Stimulated activated CD8-positive, alpha-beta memory T cell treated with anti-CD3 and anti-CD28 coated beads, Interleukin-2, amount 100 ng/mL, for 1 hour (primary cell): ENCODE data around the gene PALD1.
"Not testable (repeated sequence)": the region's sequence is repeated elsewhere in the genome, so short reads cannot be mapped to it uniquely, and the experiment has no call there.

Experiments used
- DNase-seq, 2 donors: peaks; one replicate each; pipeline ENCODE4 v3.0.0-alpha.2; 2020; ENCODE audit warnings: low read depth in 2 of 2

PALD1 gene

GRCh38 chr10:70602665-70603448, 124.3 kb downstream of the PALD1 start, which contains the start of gene PRF1:
PRF1 (minus strand) TSS chr10:70602741; CDS start chr10:70600902, 1,839 bp downstream.
- peak; percentile 66 to 73 for DNase-seq

- DNase-seq: peak; percentile 44 to 59
Measured at GRCh38 chr10:70603449-70603801, 124.9 kb downstream of the PALD1 start.

- no peak for DNase-seq
Measured at GRCh38 chr10:70604106-70604505, 125.5 kb downstream of the PALD1 start.

DNA sequence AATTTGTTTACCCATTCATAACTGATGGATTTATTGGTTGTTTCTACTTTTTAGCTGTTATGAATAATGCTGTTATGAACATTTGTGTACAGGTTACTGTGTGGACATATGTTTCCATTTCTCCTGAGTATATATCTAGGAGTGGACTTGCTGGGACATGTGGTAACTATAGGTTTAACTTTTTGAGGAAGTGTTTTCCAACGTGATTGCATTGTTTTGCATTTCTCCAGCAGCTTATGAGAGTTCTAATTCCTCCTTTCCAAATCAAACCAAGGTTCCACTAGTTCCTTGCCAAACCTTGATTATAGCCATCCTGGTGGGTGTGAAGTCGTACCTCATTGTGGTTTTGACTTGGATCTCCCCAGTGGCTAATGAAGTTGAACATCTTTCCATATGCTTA, 126.6 kb downstream of the PALD1 start:
- no peak for DNase-seq

DNA sequence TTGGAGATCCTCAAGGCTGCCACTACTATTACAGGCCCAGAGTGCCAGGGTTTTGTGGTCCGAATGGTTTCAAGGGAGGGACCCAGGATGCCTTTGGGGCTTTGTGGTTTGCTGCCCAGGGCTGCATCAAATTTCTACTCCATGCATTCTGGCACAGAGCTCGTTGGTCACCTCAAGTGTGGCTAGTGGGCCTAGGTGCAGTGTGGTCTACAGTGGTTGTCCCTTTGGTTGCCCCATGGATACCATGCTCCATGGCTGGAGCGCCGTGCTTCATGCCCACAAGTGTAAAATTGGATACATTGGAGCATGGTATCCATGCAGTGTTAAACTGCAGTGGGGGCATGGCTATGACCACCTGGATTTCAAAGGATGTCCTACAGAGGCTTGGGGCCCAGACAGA, 129.4 kb downstream of the PALD1 start:
- DNase-seq: no peak

GRCh38 chr10:70613941-70614340, 135.4 kb downstream of the PALD1 start:
- DNase-seq: no peak

GRCh38 chr10:70614364-70614763, 135.8 kb downstream of the PALD1 start:
- DNase-seq: not testable (repeated sequence)

DNA sequence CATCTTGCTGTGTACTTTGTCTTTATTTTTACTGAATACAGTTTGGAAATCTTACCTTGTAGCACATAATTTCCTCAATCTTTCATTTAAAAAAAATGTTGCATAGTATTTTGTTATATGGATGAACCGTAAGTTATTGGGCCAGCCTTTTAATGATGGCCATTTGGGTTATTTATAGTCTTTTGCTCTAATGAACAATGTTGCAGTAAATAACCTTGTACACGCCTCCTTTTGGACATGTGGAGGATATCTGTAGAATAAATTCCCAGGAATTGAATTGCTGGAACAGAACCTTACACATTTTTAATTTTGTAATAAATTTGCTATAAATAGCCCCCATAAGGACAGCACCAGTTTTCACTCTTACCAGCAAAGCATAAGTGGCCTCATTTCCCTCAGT, 136.6 kb downstream of the PALD1 start:
- DNase-seq: no peak

GRCh38 chr10:70615784-70616522, 137.4 kb downstream of the PALD1 start:
- no peak for DNase-seq

GRCh38 chr10:70616761-70617160, 138.2 kb downstream of the PALD1 start:
- no peak for DNase-seq
